GM12873 (cell line): ENCODE data around the gene DENND5A.

Experiments
- CTCF ChIP-seq: IDR thresholded peaks from 2 replicates; pipeline ENCODE4 v1.5.1; 2012; ENCODE audit warnings: low read depth, mild to moderate bottlenecking, moderate library complexity, low read length, control low read depth; ENCODE audit not compliant: insufficient read depth; ENCODE audit errors: missing control alignments

Gene DENND5A

GRCh38 chr11:9247863-9248262 is 17.3 kb downstream of the DENND5A start:
- no peak for TF ChIP-seq CTCF

- no peak for TF ChIP-seq CTCF
Observed at GRCh38 chr11:9232482-9232881, 32.7 kb downstream of the DENND5A start.

- no peak for TF ChIP-seq CTCF
Observed at GRCh38 chr11:9231848-9232177, 33.3 kb downstream of the DENND5A start.

- no peak for TF ChIP-seq CTCF
Observed at GRCh38 chr11:9230296-9230695, 34.9 kb downstream of the DENND5A start.

GRCh38 chr11:9228091-9228490 is 37.1 kb downstream of the DENND5A start:
- TF ChIP-seq CTCF, result no peak

- TF ChIP-seq CTCF, result no peak
Observed at GRCh38 chr11:9225748-9226298, 39.3 kb downstream of the DENND5A start.

- TF ChIP-seq CTCF, result no peak
Observed at GRCh38 chr11:9222654-9223053, 42.5 kb downstream of the DENND5A start.
